Liver (tissue), 9 donors: ENCODE measurements around the gene PSMG1. TPM values are rescaled to one million over a fixed set of nuclear protein-coding genes. Genes with fewer than 3 reads are reported as not detected.

ENCODE experiments used
- DNase-seq: peaks from one replicate; pipeline ENCODE4 v3.0.0-alpha.2; 2017; ENCODE audit warnings: low spot score
- H3K27ac ChIP-seq, 2 donors: one replicate each; pipeline ENCODE4 v1.7.0; 2013; ENCODE audit warnings: inconsistent platforms in 2 of 2, low read length in 2 of 2, control low read depth in 1 of 2, low read depth in 1 of 2, mild to moderate bottlenecking in 1 of 2
- H3K27me3 ChIP-seq, 4 donors: one replicate each; pipeline versions ENCODE4 v1.6.1 to v1.7.0; 2013; ENCODE audit warnings: low read length in 3 of 4, inconsistent platforms in 1 of 4, mild to moderate bottlenecking in 1 of 4, moderate library complexity in 1 of 4; ENCODE audit not compliant: control insufficient read depth in 4 of 4, insufficient read depth in 4 of 4
- H3K36me3 ChIP-seq, 4 donors: one replicate each; pipeline versions ENCODE4 v1.6.1 to v1.7.0; 2013; ENCODE audit warnings: low read length in 3 of 4, mild to moderate bottlenecking in 3 of 4, low read depth in 1 of 4, moderate library complexity in 1 of 4; ENCODE audit not compliant: control insufficient read depth in 4 of 4, insufficient read depth in 3 of 4
- H3K4me1 ChIP-seq, 4 donors: one replicate each; pipeline versions ENCODE4 v1.6.1 to v1.7.0; 2013; ENCODE audit warnings: low read length in 3 of 4, mild to moderate bottlenecking in 3 of 4, moderate library complexity in 1 of 4; ENCODE audit not compliant: control insufficient read depth in 4 of 4, insufficient read depth in 4 of 4
- H3K4me3 ChIP-seq, 3 donors: one replicate each; pipeline versions ENCODE4 v1.6.1 to v1.7.0; 2013; ENCODE audit warnings: low read length in 3 of 3, control low read depth in 1 of 3, low read depth in 1 of 3, mild to moderate bottlenecking in 1 of 3
- H3K9ac ChIP-seq, 2 donors: one replicate each; pipeline ENCODE4 v1.7.0; 2013; ENCODE audit warnings: low read length in 2 of 2, mild to moderate bottlenecking in 2 of 2, moderate library complexity in 2 of 2, control low read depth in 1 of 2, low read depth in 1 of 2
- H3K9me3 ChIP-seq, 4 donors: one replicate each; pipeline versions ENCODE4 v1.6.1 to v1.7.0; 2013; ENCODE audit warnings: low read length in 3 of 4; ENCODE audit not compliant: control insufficient read depth in 4 of 4
- EGR1 ChIP-seq, 2 donors: IDR thresholded peaks; 2 replicates each; pipeline ENCODE4 v1.6.1; 2016 to 2018; ENCODE audit warnings: antibody characterized with exemption in 2 of 2, low read depth in 2 of 2
- FOXA1 ChIP-seq: IDR thresholded peaks from 2 replicates; pipeline ENCODE4 v1.6.1; 2016; ENCODE audit warnings: antibody characterized with exemption
- FOXA2 ChIP-seq: IDR thresholded peaks from 2 replicates; pipeline ENCODE4 v1.6.1; 2016; ENCODE audit warnings: antibody characterized with exemption
- GABPA ChIP-seq, 2 donors: IDR thresholded peaks in 1 of 2; conservative IDR thresholded peaks in 1 of 2; 2 replicates each; pipeline ENCODE4 v1.6.1; 2016; ENCODE audit warnings: antibody characterized with exemption in 2 of 2, mild to moderate bottlenecking in 1 of 2, moderate library complexity in 1 of 2
- HNF4A ChIP-seq, 2 donors: conservative IDR thresholded peaks; 2 replicates each; pipeline ENCODE4 v1.6.1; 2016; ENCODE audit warnings: antibody characterized with exemption in 2 of 2, mild to moderate bottlenecking in 2 of 2
- HNF4G ChIP-seq: IDR thresholded peaks from 2 replicates; pipeline ENCODE4 v1.6.1; 2016; ENCODE audit warnings: antibody characterized with exemption
- JUND ChIP-seq, 2 donors: IDR thresholded peaks; 2 replicates each; pipeline ENCODE4 v1.6.1; 2016; ENCODE audit warnings: antibody characterized with exemption in 2 of 2
- NR2F2 ChIP-seq: IDR thresholded peaks from 2 replicates; pipeline ENCODE4 v1.6.1; 2016; ENCODE audit warnings: antibody characterized with exemption
- REST ChIP-seq: IDR thresholded peaks from 2 replicates; pipeline ENCODE4 v1.6.1; 2016; ENCODE audit warnings: antibody characterized with exemption, mild to moderate bottlenecking
- RXRA ChIP-seq, 2 donors: IDR thresholded peaks; 2 replicates each; pipeline ENCODE4 v1.6.1; 2017 to 2018; ENCODE audit warnings: antibody characterized with exemption in 2 of 2, mild to moderate bottlenecking in 1 of 2
- SP1 ChIP-seq: IDR thresholded peaks from 2 replicates; pipeline ENCODE4 v1.6.1; 2018; ENCODE audit warnings: antibody characterized with exemption, mild to moderate bottlenecking
- TAF1 ChIP-seq: conservative IDR thresholded peaks from 2 replicates; pipeline ENCODE4 v1.6.1; 2016; ENCODE audit warnings: antibody characterized with exemption, mild to moderate bottlenecking
- YY1 ChIP-seq: IDR thresholded peaks from 2 replicates; pipeline ENCODE4 v1.6.1; 2016; ENCODE audit warnings: antibody characterized with exemption, mild to moderate bottlenecking
- ZBTB33 ChIP-seq: IDR thresholded peaks from 2 replicates; pipeline ENCODE4 v1.6.1; 2016; ENCODE audit warnings: antibody characterized with exemption
- WGBS: extraction: QIAGEN DNeasy Blood & Tissue Kit; methylation state at CpG from one replicate; pipeline ENCODE4 v1.1.7; 2013; 5-methylcytosine and 5-hydroxymethylcytosine counted together
- polyA plus RNA-seq, 2 donors: library from polyadenylated mRNA; stranded (reverse) in 1 of 2; unstranded in 1 of 2; fragments of 200-250 nt in 1 of 2; fragments of >200 nt in 1 of 2; fragmentation: Nextera tagmentation in 1 of 2; extraction: Ambion mirVana in 1 of 2; gene quantifications; one replicate each; pipeline versions ENCODE4 v1.2.1 to v1.2.3, GENCODE V29; 2013 to 2015
- total RNA-seq, 2 donors: library from RNA; depleted of rRNA; stranded (reverse); fragments of >200 nt; gene quantifications; one replicate each; pipeline ENCODE4 v1.2.3, GENCODE V29; 2014
- TF ChIP-seq, protein P1 (sequence below): IDR thresholded peaks from 2 replicates; pipeline ENCODE4 v1.6.1; 2016; ENCODE audit warnings: antibody characterized with exemption
- TF ChIP-seq, protein P2 (sequence below): IDR thresholded peaks from 2 replicates; pipeline ENCODE4 v1.6.1; 2016; ENCODE audit warnings: antibody characterized with exemption
- TF ChIP-seq, protein P3 (sequence below): fragments of 150-350 bp; IDR thresholded peaks from 2 replicates; pipeline ENCODE4 v1.5.1; 2017; ENCODE audit warnings: improper control_type of control experiment, low read depth, low read length; ENCODE audit not compliant: missing input control
- donor health status: healthy.
- donor health status: healthy.
- donor health status: healthy.
- donor health status: healthy.
- donor health status: healthy.

Gene PSMG1
- total and polyA plus RNA-seq, 4 donors, result 23.9 to 32.3 (median 30.7) TPM

DNA sequence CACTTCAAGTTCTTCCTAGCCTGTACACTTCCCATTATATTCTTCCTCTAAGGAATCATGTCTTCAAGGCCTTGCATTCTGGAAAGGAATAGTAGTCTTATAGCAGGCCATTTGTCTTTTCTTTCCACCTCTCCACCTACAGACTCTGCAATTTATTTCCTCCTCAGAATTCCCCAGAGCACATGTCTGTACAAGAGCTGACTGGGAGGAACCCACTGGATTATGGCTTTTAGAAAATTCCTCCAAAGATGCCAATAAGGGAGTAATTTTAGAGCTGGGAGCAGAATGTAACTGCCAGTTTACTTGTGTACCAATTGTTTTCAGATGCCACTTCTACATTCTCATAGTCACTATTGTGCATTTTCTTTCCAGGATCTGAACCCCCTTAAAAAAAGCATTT lies 3.4 kb upstream of the PSMG1 start:
- H3K4me3 ChIP-seq, result no peak overlapping the region
- H3K9me3 ChIP-seq, result no peaks in the 10 kb centered on the region
- TF ChIP-seq, protein P1, sequence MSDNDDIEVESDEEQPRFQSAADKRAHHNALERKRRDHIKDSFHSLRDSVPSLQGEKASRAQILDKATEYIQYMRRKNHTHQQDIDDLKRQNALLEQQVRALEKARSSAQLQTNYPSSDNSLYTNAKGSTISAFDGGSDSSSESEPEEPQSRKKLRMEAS, result no peak
- TF ChIP-seq ZBTB33 (no peak), NR2F2 (no peak), RXRA (IDR thresholded peaks at IDR 0.05) (no peak), GABPA (IDR thresholded peaks at IDR 0.05 in 1 of 2, conservative IDR thresholded peaks at IDR 0.05 in 1 of 2) (no peak), FOXA2 (no peak), YY1 (no peak), EGR1 (IDR thresholded peaks at IDR 0.05; ENCODE audit: low read depth in 2 of 2) (no peak), FOXA1 (no peak), REST (no peak), SP1 (no peak), HNF4A (conservative IDR thresholded peaks at IDR 0.05) (no peak), HNF4G (no peak), JUND (IDR thresholded peaks at IDR 0.05) (no peak), TAF1 (no peak)
- TF ChIP-seq, protein P2, sequence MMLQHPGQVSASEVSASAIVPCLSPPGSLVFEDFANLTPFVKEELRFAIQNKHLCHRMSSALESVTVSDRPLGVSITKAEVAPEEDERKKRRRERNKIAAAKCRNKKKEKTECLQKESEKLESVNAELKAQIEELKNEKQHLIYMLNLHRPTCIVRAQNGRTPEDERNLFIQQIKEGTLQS, result no peak
- TF ChIP-seq, protein P3, sequence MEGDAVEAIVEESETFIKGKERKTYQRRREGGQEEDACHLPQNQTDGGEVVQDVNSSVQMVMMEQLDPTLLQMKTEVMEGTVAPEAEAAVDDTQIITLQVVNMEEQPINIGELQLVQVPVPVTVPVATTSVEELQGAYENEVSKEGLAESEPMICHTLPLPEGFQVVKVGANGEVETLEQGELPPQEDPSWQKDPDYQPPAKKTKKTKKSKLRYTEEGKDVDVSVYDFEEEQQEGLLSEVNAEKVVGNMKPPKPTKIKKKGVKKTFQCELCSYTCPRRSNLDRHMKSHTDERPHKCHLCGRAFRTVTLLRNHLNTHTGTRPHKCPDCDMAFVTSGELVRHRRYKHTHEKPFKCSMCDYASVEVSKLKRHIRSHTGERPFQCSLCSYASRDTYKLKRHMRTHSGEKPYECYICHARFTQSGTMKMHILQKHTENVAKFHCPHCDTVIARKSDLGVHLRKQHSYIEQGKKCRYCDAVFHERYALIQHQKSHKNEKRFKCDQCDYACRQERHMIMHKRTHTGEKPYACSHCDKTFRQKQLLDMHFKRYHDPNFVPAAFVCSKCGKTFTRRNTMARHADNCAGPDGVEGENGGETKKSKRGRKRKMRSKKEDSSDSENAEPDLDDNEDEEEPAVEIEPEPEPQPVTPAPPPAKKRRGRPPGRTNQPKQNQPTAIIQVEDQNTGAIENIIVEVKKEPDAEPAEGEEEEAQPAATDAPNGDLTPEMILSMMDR, result no peak
- no peak overlapping the region for H3K9ac ChIP-seq
- H3K27ac ChIP-seq, result no peak overlapping the region
- H3K36me3 ChIP-seq, result peaks cover 0 to 5% (median 0%) of the 10 kb centered on the region in 4 donors
- no peak for DNase-seq
- H3K4me1 ChIP-seq, result peaks cover 1 to 20% (median 15%) of the 10 kb centered on the region in 4 donors
- no peaks in the 10 kb centered on the region for H3K27me3 ChIP-seq

DNA sequence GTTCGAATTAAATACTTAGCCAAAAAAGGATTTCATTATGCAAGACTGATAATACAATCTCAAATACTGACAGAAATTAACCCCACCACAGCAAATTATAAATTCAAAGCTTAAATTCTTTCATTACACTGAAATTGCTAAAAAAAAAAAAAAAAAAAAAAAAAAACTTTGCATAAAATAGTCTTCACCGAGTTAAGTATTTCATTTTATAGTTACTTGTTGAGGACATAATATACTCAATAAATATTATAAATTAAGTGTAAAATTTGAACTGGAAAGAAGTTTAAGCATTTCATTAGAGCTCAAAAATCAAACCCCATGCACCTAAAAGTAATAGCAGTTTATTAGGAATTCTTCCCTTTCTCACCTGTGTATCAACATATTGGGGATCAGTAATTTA lies 1.9 kb upstream of the PSMG1 start:
- peaks cover 1 to 20% (median 15%) of the 10 kb centered on the region in 4 donors for H3K4me1 ChIP-seq
- H3K9ac ChIP-seq, result no peak overlapping the region
- H3K9me3 ChIP-seq, result no peaks in the 10 kb centered on the region
- peaks cover 0 to 3% (median 0%) of the 10 kb centered on the region in 4 donors for H3K36me3 ChIP-seq
- H3K27ac ChIP-seq, result no peak overlapping the region
- TF ChIP-seq FOXA1 (no peak), SP1 (no peak), REST (no peak), RXRA (IDR thresholded peaks at IDR 0.05) (no peak), EGR1 (IDR thresholded peaks at IDR 0.05; ENCODE audit: low read depth in 2 of 2) (no peak)
- H3K4me3 ChIP-seq, result no peak overlapping the region
- no peaks in the 10 kb centered on the region for H3K27me3 ChIP-seq
- WGBS, result 67% methylated on average over 2 of the region's 2 CpGs
- DNase-seq, result no peak
